NCI-H1105 (cell line): Measurements from ENCODE around the gene SV2C.

ENCODE experiments used
- DNase-seq: peaks from one replicate; lab custom pipeline; 2025; lab: John Stamatoyannopoulos, UW

Gene SV2C

GRCh38 chr5:76380346-76381066 is 297.3 kb downstream of the SV2C start:
- no peak for DNase-seq

- DNase-seq: no peak
Measured at GRCh38 chr5:76383126-76383832, 300.1 kb downstream of the SV2C start.

- no peak for DNase-seq
Measured at GRCh38 chr5:76384189-76384588, 301.0 kb downstream of the SV2C start.

GRCh38 chr5:76384705-76385104 is 301.5 kb downstream of the SV2C start:
- no peak for DNase-seq

- DNase-seq: no peak
Measured at GRCh38 chr5:76385540-76385939, 302.4 kb downstream of the SV2C start.

- no peak for DNase-seq
Measured at GRCh38 chr5:76386360-76386759, 303.2 kb downstream of the SV2C start.

- no peak for DNase-seq
Measured at GRCh38 chr5:76388236-76388635, 305.1 kb downstream of the SV2C start.

GRCh38 chr5:76388791-76389512 is 305.8 kb downstream of the SV2C start:
- no peak for DNase-seq

- DNase-seq: no peak
Measured at GRCh38 chr5:76389513-76390154, 306.5 kb downstream of the SV2C start.

- DNase-seq: no peak
Measured at GRCh38 chr5:76391014-76391413, 307.8 kb downstream of the SV2C start.

- DNase-seq: no peak
Measured at GRCh38 chr5:76393035-76393680, 310.0 kb downstream of the SV2C start.

GRCh38 chr5:76397200-76397599 is 314.0 kb downstream of the SV2C start:
- DNase-seq: no peak

GRCh38 chr5:76399268-76399667 is 316.1 kb downstream of the SV2C start:
- DNase-seq: no peak

- DNase-seq: no peak
Measured at GRCh38 chr5:76400466-76400865, 317.3 kb downstream of the SV2C start.

- no peak for DNase-seq
Measured at GRCh38 chr5:76401801-76402250, 318.6 kb downstream of the SV2C start.

- DNase-seq: no peak
Measured at GRCh38 chr5:76402251-76402885, 319.2 kb downstream of the SV2C start.

- DNase-seq: peak; percentile 10
Measured at GRCh38 chr5:76402886-76403765, 319.9 kb downstream of the SV2C start, which contains the start of gene IQGAP2. TSS of gene IQGAP2 (plus strand) at chr5:76403285. CDS start at chr5:76403546, 261 bp downstream.
